Stimulated activated CD4-positive, alpha-beta T cell treated with anti-CD3 and anti-CD28 coated beads, Interleukin-1b, Interleukin-23, amount 100 ng/mL, for 24 hours (primary cell): ENCODE results near the gene RIMKLA.
A peak's percentile ranks its signal among the peaks of the same experiment; 100 is the strongest.

Experiments used
- DNase-seq, 4 experiments: peaks; one replicate each; pipeline ENCODE4 v3.0.0-alpha.2; 2020; ENCODE audit warnings: low read depth in 4 of 4, low spot score in 1 of 4

The RIMKLA gene

DNA sequence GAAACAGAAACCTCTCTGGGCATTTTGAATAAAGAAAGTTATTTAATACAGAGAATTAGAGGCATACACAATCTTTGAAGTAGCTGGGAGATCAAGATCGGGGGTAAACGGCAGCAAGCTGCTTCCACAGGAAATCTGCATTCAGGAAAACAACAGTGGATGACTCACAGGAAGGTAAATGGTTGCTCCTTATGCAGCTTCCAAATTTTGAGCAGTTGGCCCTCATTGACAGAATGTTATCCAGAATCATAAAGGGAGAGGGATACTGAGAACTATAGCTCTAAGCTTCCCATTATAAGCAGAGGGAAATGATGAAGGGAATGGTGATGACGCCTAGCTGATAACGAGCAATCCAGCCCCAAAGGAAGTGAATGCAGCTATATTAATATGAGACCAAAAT lies 46.6 kb downstream of the RIMKLA start:
- DNase-seq: no peak

- DNase-seq: no peak
Observed at GRCh38 chr1:42429603-42430002, 49.0 kb downstream of the RIMKLA start.

GRCh38 chr1:42430286-42431135 lies 49.9 kb downstream of the RIMKLA start:
- DNase-seq: no peak

DNA sequence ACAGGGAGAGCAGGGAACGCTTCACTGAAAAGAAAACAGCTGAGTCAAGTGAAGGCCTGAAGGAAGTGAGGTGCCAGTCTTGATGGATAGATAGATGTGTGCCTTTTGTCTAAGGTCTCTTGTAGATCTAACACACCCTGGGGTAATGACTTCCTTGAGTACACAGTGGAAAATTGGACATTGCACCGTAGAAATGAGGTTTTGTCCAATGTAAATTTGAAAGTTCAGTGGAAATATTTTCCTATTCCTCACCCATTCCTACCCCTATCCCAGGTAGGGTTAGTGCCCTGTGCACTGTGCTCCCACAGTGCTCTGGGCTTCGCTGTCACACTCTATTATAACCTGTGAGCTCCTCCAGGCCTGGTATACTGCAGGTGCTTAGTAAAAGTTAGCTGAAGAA lies 50.9 kb downstream of the RIMKLA start:
- no peak for DNase-seq

- no peak for DNase-seq
Observed at GRCh38 chr1:42432714-42433113, 52.1 kb downstream of the RIMKLA start.

DNA sequence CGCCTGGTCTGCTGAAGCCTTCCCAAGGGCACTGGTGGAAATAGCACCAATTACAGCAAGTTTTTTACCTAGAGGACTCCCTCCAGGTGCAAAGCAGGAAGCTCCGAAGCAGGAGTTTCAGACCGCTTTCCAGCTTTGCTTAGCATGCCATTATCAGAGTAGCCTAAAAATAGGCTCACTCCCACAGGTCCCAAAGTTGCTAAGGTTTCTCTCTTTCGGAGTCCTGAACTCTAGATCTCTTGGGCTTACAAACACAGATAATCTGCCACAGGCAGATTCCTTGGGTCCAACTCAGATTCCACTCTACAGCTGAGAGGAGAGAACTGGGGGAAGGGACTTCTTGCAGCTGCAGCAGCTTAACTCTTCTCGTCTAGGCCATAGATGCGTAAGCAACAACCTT lies 52.8 kb downstream of the RIMKLA start:
- DNase-seq: no peak

GRCh38 chr1:42434340-42434739 lies 53.7 kb downstream of the RIMKLA start:
- no peak for DNase-seq

GRCh38 chr1:42439940-42440339 lies 59.3 kb downstream of the RIMKLA start:
- DNase-seq: no peak

DNA sequence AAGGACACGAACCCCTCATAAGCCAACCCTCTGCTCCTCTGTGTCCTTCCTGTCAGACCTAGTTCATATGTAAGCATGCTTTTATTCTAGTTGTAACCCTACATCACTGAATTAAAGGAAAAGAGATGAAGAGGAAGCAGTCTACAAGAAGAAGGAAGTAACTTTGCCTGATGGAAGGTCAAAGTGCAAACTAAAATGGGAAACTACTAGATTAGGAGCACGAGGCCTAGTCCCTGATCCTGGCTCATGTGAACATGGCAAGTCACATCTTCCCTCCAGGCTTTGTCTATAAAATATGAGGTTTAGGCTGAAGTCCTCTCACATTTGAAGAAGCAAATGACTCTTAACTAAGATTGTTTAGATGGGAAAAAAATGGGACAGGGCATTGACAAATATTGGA lies 62.1 kb downstream of the RIMKLA start:
- DNase-seq: no peak

GRCh38 chr1:42449256-42449655 lies 68.7 kb downstream of the RIMKLA start:
- DNase-seq: no peak

GRCh38 chr1:42450061-42450460 lies 69.5 kb downstream of the RIMKLA start:
- no peak for DNase-seq

DNA sequence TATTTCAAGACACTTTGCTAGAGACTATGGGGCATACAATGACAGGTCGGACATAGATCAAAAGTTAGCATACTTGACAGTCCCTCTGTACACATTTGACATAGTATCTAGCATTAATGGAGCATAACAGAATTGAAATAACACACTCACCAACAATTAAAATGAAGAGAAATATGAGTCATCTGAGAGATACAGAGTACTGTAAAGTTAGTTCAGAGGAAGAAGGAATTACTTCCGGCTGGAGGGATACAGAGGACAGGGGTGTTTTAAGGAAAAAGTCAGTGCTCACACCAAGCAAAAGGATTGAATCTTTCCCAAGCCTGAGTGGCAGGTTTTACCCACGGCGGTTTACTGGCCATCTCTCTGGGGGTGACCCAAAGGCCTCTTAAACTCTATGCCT lies 72.8 kb downstream of the RIMKLA start:
- no peak for DNase-seq

DNA sequence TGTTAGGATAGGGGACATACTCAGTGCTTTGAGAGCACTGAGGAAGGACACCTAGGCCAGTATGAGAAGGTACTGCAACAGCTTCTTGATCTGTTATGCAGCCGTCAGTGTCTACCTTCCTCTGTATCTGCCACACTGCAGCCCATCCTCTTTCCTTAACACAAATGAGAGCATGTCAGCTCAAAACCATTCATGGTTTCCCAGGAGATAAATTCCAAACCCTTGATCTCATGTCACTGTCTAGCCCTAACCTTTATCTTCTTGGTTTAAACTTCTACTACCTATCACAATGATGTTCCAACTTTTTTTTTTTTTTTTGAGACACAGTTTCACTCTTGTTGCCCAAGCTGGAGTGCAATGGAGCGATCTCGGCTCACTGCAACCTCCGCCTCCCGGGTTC lies 73.8 kb downstream of the RIMKLA start:
- DNase-seq: no peak

- DNase-seq: peak; percentile 88 to 93 (median 90)
Observed at GRCh38 chr1:42456010-42456753, 75.6 kb downstream of the RIMKLA start, which contains the start of the genes PPCS and ZMYND12. Gene PPCS (plus strand): TSS chr1:42456543. CDS start chr1:42456566, 23 bp downstream. Gene ZMYND12 (minus strand): TSS chr1:42456022. CDS start chr1:42455997, 25 bp downstream.

GRCh38 chr1:42456754-42457089 lies 76.1 kb downstream of the RIMKLA start:
- DNase-seq: peak; percentile 16 to 37 (median 34)

DNA sequence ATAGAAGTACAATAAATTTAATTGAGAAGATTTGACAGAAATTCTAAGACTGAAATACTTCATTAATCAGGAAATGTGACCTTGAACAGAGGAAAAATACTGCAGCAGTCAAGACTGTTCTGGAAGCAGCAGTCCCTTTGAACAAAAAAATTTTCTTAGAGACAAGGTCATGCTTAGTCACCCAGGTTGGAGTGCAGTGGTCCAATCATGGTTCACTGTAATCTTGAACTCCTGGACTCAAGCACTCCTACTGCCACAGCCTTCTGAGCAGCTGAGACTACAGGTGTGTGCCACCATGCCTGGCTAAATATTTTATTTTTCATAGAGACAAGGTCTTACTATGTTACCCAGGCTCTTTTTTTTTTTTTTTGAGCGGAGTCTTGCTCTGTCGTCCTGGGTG lies 80.6 kb downstream of the RIMKLA start:
- no peak for DNase-seq

DNA sequence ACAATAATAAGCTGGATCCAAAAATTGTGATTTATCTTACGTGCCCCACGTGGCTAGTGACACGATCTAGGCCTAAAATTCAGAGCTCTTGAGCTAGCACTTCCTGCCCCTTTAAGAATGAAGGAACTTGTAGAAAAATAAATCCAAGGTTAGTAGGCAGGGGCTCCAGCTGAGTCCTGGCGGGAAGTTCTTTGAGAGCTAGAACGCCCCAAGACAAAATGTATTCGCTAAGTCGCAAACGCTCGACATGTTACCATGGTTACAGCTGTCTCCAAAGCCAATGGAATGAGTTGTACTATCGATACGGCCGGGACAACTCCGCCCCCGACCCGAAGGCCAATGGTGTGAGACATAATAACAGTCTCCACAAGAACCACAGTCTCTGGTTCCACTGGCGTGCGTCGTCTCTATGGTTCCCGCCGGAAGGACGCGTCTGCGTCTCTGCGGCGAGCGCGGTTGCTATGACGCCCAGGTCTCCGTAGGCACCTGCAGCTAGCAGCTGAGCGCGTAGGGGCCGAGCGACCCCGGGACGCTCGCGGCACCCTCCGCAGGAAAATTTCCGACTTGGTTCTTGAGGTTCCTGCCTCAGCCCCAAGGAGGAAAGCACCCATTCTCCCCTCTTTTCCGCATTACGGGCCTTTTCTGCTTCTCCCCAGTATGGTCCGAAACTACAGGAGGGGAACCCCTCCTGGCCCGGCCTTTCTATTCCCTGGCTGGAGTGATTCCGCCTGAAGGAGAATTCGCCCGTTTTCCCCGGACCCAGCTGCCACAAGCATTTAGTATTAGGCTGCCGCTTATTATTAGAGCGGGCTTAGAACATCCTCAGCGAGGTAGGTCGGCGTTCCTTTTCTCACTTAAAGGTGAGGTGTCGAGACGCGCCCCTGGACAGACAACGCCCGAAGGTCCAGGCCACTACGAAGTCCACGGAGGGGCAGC lies 82.5 kb downstream of the RIMKLA start, which contains the start of gene CCDC30:
Gene CCDC30 (plus strand): TSS at position 459 of the 936 bp plus-strand sequence. CDS start 17,266 bp downstream, outside the sequence.
- DNase-seq: peak; percentile 71 to 94 (median 88)

GRCh38 chr1:42463921-42464320 lies 83.3 kb downstream of the RIMKLA start:
- DNase-seq: no peak

- DNase-seq: no peak
Observed at GRCh38 chr1:42466030-42466429, 85.4 kb downstream of the RIMKLA start.

DNA sequence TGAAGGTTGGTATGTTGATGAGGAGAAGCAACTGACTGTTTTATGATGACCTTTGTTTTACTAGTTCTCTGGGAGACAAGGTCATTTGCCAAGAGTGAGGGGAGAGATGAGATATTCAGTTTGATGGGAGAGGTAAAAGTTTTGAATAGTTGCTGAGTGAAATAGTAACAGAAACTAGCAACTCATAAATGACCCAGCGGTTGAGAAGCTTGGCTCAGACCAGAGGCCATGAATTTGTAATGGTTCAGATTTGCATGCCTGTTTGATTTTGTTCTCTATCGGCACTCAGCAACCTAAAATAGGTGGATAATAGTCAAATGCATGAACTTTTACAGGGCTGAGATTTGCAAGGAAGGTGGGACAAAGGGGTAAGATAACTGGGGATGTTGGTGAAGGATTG lies 89.1 kb downstream of the RIMKLA start:
- DNase-seq: no peak
